ENCODE results near the gene CRB2.

The CRB2 gene

GRCh38 chr9:123424131-123424530, 68.1 kb downstream of the CRB2 start:
- no peak for DNase-seq

GRCh38 chr9:123424552-123425225, 68.7 kb downstream of the CRB2 start:
- no peak for DNase-seq

DNA sequence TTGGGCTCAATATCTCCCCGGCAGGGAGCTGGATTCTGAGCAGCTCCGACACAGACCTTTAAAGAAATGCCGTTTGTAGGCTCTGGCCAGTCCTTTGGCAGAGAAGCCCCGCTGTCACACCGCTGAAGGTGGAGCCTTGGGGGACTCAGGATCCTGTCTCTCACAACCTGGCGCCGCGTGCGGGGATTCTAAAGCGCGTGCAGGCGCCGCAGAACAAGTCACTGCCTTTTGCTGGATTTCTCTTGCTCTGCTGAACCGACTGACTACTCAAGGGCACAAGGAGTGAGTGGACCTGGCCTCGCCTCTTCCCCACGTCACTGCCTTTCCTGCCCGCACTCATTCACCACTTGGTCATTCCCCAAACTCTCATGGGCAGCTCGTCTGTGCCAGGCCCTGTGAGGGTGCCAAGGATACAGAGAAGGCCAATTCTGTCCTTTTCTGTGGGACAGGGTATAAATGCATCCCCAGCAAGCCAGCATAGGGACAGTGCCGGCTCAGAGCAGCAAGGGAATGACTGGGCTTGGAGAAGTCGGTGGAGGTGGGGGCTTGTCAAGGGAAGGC, 69.3 kb downstream of the CRB2 start:
- no peak for DNase-seq

DNA sequence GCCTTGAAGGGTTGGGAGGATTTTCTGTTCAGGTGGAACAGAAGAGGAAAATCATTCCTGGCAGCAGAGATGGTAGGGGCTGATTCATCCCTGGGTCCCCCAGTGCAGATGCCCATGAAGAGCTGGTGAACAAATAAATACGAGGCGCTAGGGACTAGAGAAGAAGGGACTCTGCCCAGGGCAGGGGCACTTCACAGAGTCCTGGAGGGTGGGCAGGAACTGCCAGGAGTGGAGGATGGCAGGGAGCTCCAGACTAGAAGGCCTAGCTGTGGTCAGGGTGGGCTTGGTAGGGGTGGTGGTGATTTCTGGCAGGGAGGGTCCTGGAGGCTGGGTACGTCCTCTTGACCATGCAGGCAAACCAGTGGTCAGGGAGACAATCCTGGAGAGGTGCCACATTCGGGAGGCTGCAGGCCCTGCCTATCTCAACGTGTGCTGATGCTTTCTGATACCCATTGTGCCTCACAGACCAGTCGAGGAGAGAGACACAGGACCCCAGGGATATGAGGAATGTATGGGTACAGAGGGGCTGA, 69.9 kb downstream of the CRB2 start:
- no peak for DNase-seq

DNA sequence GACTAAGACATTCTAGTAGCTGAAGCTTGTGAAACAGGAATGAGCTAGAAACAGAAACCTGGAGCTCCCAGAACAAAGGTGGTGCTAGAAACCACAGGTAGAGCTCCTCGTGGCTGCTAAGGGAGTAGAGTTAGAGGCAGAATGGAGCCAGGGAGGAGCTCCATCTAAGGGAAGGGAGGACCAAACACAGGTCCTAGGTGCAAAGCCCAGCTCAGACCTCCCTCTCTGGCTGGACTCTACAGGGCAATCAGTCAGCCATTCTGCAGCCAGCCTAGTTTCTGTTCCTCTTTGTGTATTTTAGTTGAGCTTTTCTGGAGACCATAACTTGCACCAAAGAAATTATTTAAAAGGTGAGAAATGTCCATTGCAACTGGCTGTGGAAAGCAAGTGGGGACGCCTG, 70.4 kb downstream of the CRB2 start:
- peak in 1 of 2 donors; percentile 9 for DNase-seq

Data from inflammatory macrophage (primary cell).